BJ (cell line): Measurements from ENCODE around the gene KDM5B. TPM values are rescaled to one million over a fixed set of nuclear protein-coding genes. Genes with fewer than 3 reads are reported as not detected.

Experiments
- CTCF ChIA-PET: fragments of 350-600 bp; formaldehyde crosslinking; extraction: SDS; loops from one replicate; lab custom pipeline; 2021; ENCODE audit warnings: antibody characterized with exemption, inconsistent platforms; lab: Yijun Ruan, JAX
- POLR2A ChIA-PET: fragments of 300-600 bp; sonication (Branson Sonifier 250); formaldehyde crosslinking; extraction: SDS; loops from one replicate; lab custom pipeline; 2021; ENCODE audit warnings: antibody characterized with exemption; lab: Charles Lee
- DNase-seq: peaks from one replicate; pipeline ENCODE4 v3.0.0-alpha.2; 2011; ENCODE audit warnings: low read depth
- H3K27me3 ChIP-seq: 2 replicates; pipeline ENCODE4 v1.6.0; 2011; ENCODE audit warnings: low read length; ENCODE audit not compliant: control insufficient read depth, insufficient read depth
- H3K36me3 ChIP-seq: 2 replicates; pipeline ENCODE4 v1.5.1; 2011; ENCODE audit warnings: low read length; ENCODE audit not compliant: control insufficient read depth, insufficient read depth
- H3K4me3 ChIP-seq: 2 replicates; pipeline ENCODE4 v1.5.1; 2011; ENCODE audit warnings: low read depth, mild to moderate bottlenecking, control low read depth, low read length
- CTCF ChIP-seq: IDR thresholded peaks from 2 replicates; pipeline ENCODE4 v1.5.1; 2011; ENCODE audit warnings: low read depth, mild to moderate bottlenecking, control low read depth, inconsistent platforms, low read length, moderate library complexity; ENCODE audit not compliant: insufficient read depth
- polyA plus RNA-seq: library from polyadenylated mRNA; depleted of rRNA; stranded (reverse); fragments of >200 nt; gene quantifications from 2 replicates; pipeline ENCODE4 v1.2.3, GENCODE V29; 2011

KDM5B gene
- polyA plus RNA-seq, 1 experiment: 39.6 TPM

DNA sequence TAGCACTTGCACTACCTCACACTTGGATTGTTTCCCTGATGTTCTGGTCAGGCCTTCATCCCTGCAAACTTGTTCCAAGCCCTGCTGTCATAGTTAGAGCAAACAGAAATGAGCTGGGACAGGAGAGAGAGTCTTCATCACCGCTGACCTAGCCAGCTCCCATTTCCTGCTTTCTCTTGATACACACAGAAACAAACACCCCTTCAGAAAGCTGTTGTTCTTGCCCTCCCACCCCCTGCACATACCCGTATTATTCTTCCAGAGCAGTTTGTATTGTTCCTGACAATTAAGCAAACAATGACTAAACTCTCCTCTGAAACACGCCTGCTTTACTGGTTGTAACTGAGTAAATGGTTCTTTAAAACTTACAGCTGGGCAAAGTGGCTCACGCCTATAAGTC lies 95.1 kb downstream of the KDM5B start:
- POLR2A ChIA-PET: interaction anchor here (0.6 kb wide), 1 partner anchor 378 kb away, joined by 3 read pairs; no protein-coding TSS in a partner anchor
- DNase-seq: no peak
- CTCF ChIA-PET: no interaction called here
- Histone ChIP-seq H3K27me3 (peaks cover 48% of the 10 kb centered on the region), H3K4me3 (no peak overlapping the region), H3K36me3 (no peaks in the 10 kb centered on the region)
- no peak for TF ChIP-seq CTCF

- Histone ChIP-seq H3K27me3 (peaks cover 53% of the 10 kb centered on the region), H3K36me3 (no peaks in the 10 kb centered on the region), H3K4me3 (no peak overlapping the region)
- ChIA-PET POLR2A (no interaction called here), CTCF (no interaction called here)
- no peak for DNase-seq
- TF ChIP-seq CTCF: no peak
These were observed 96.1 kb downstream of the KDM5B start for GRCh38 chr1:202711949-202712635.

DNA sequence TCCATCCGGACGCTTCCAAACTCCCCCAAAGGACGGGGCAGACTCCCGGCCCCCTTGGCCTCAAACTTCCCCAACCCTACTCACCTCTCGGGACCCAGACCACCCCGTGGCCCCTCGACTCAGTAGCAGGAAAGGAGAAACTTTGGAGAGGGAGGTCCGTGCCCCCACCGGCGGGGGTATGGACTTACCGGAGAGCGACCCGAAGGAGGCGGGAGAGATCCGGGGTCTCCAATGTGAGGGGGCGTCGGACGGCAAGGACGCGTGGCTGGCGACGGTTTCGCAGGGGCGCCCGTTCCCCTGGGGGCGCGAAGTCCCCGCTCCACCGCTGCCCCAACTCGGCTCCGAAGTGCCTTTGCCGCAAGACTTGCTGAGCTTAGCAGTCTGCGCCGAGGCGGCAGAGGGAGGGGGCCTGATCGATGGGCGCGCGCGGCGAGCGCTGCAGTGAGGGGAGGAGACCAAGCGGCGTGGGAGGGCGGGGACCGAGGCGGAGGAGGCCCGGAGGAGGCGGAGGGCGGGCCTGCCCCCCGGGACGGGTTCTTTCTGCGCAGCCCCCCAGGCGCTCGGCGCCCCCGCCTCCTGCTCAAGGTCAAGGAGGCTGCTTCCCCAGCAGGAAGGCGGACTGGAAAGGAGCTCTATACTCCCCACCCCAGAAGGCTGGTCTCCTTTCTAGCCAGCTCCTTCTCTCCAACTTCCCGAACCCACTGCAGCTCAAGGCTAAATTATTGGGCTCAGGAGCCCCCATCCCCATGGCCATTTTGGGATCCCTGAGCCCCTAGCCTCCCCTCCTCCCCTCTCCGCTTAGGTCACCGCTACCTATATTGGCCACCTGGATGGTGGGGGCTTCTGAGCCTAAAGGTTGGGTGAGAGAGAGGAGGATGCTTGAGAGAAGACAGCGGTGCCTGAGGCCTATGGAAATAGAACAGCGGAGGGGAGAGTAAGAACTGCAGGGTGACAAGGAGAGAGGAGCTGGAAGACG lies 97.9 kb downstream of the KDM5B start, which contains the start of gene SYT2:
SYT2 (minus strand) TSS at position 385 of the 976 bp plus-strand sequence. CDS start 104,682 bp downstream, outside the sequence.
- DNase-seq: no peak
- CTCF ChIA-PET: interaction anchor here (0.9 to 1.8 kb wide), 2 partner anchors 9 to 28 kb away, joined by 4 to 6 read pairs; no protein-coding TSS in a partner anchor
- no peaks in the 10 kb centered on the region for H3K36me3 ChIP-seq

DNA sequence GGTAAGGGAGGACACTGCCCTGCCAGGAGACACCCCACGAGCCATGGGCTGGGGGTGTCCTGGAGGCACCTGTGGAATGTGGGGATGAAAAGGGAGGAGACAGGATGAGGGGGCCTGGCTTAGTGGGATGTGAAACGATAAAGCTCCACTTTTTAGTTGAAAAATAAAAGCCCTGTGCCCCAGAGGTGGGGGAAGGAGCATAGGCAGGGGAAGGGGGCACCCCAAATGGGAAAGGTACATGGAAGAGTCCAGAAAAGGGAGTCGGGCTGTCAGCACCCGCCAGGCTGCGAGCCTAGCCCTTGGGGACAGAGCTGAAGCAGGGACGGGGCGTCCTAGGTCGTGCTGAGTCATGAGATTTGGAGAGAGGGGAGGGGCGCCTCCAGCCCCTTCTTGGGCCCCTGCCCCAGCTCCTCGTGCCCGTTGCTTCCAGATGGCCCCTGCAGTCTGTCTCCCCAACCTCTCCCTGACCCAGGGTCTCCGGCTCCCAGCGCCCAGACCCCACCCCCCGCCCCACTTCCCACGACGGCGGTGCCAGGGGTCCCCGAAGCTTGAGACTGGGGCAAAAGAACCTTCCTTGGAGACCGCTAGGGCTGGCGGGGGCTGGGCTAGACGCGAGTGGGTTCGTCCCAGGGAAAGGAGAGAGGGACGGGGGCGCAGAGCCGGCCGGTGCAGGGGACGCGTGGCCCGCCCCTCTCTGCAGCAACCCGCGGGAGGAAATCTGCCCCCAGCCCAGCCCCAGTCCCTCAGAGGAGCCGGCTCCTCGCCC lies 98.8 kb downstream of the KDM5B start:
- peaks cover 60% of the 10 kb centered on the region for H3K27me3 ChIP-seq
- no peak overlapping the region for H3K4me3 ChIP-seq
- TF ChIP-seq CTCF: no peak
- ChIA-PET POLR2A (interaction anchor here (0.5 to 0.6 kb wide), 2 partner anchors 10 to 100 kb away, joined by 5 to 8 read pairs; no protein-coding TSS in a partner anchor), CTCF (interaction anchor here (0.9 to 1.8 kb wide), 2 partner anchors 10 to 28 kb away, joined by 4 to 6 read pairs; no protein-coding TSS in a partner anchor)
- H3K36me3 ChIP-seq: no peaks in the 10 kb centered on the region
- DNase-seq: no peak

More for the DNA sequence above, 97.9 kb downstream of the KDM5B start, which contains the start of gene SYT2:
- TF ChIP-seq CTCF: no peak
- Histone ChIP-seq H3K4me3 (no peak within 1 kb of the TSS), H3K27me3 (peaks cover 53% of the 10 kb centered on the region)
- POLR2A ChIA-PET: interaction anchor here (0.5 to 0.6 kb wide), 2 partner anchors 11 to 100 kb away, joined by 5 to 8 read pairs; no protein-coding TSS in a partner anchor
